SK-N-MC (cell line): ENCODE data around the gene TMEM128.

Experiments used
- DNase-seq: peaks from one replicate; pipeline ENCODE4 v3.0.0-alpha.2; 2011; ENCODE audit warnings: low read depth, low spot score
- H3K27ac ChIP-seq: fragments of 200-600 bp; sonication (generic); 2 replicates; pipeline ENCODE4 v1.5.1; 2016; ENCODE audit warnings: mixed run types
- H3K36me3 ChIP-seq: fragments of 200-600 bp; sonication (generic); 2 replicates; pipeline ENCODE4 v1.6.1; 2017; ENCODE audit warnings: antibody characterized with exemption, low read length, mixed read lengths; ENCODE audit not compliant: insufficient read depth
- H3K4me3 ChIP-seq: fragments of 200-600 bp; sonication (generic); 2 replicates; pipeline ENCODE4 v1.5.1; 2016
- H3K9ac ChIP-seq: fragments of 200-600 bp; sonication (generic); 2 replicates; pipeline ENCODE4 v1.8.0; 2017; ENCODE audit warnings: mixed run types, mixed read lengths; ENCODE audit not compliant: insufficient read length
- H3K9me3 ChIP-seq: fragments of 200-600 bp; sonication (generic); 2 replicates; pipeline ENCODE4 v1.6.1; 2017; ENCODE audit warnings: low read depth, mild to moderate bottlenecking, antibody characterized with exemption, low read length, moderate library complexity, mixed read lengths
- EZH2 ChIP-seq: fragments of 200-600 bp; sonication (generic); IDR thresholded peaks from one replicate; pipeline ENCODE4 v1.6.1; 2017; ENCODE audit warnings: antibody characterized with exemption
- FOXP2 ChIP-seq: optimal IDR thresholded peaks from 2 replicates; pipeline ENCODE3; 2011; ENCODE audit warnings: mild to moderate bottlenecking, moderate library complexity; ENCODE audit not compliant: insufficient read depth; ENCODE audit errors: extremely low read length, control extremely low read depth
- POLR2AphosphoS5 ChIP-seq: IDR thresholded peaks from 2 replicates; pipeline ENCODE4 v1.6.1; 2012; ENCODE audit warnings: mild to moderate bottlenecking, low read depth, low read length, borderline replicate concordance

Gene TMEM128

DNA sequence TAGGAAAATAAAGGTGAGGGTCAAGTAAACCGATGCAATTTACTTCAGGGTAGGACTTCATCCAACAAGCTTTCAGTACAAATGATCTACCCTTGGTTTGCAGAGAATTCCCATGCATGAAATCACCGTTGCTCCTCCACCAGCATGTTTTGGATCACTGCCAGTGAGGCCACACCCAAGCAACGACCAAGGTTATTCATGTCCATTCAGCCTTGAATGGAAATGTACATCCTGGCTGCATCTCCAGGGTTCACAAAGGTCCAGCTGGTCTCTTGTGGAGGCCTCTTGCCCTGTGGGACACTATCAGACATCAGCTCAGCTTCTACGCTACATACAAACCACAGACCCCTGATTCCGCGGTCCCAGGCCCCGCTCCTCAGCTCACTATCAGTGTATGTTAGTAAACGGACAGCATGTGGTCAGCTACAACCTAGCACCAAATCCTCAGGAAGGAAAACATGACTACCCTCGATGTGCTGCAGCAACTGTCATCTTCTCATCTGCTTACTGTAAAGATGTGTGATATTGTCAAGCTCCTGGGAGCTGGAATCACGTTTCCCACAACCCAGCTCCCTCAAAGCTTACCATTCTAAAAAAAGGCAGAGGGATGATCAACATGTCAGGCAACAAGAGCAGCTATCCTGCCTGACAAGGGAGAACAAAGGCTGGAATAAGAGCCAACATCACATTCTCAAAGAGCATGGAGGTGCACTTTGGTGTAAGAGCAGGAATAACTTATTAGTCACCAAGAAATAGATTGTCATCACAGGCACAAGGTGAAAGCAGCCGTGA is 37.0 kb upstream of the TMEM128 start:
- no peak overlapping the region for H3K9ac ChIP-seq
- no peaks in the 10 kb centered on the region for H3K9me3 ChIP-seq
- H3K27ac ChIP-seq, result no peak overlapping the region
- TF ChIP-seq EZH2, result no peak
- no peak for TF ChIP-seq FOXP2
- no peak for TF ChIP-seq POLR2AphosphoS5
- no peak for DNase-seq
- H3K4me3 ChIP-seq, result no peak overlapping the region
- peaks cover 66% of the 10 kb centered on the region for H3K36me3 ChIP-seq

DNA sequence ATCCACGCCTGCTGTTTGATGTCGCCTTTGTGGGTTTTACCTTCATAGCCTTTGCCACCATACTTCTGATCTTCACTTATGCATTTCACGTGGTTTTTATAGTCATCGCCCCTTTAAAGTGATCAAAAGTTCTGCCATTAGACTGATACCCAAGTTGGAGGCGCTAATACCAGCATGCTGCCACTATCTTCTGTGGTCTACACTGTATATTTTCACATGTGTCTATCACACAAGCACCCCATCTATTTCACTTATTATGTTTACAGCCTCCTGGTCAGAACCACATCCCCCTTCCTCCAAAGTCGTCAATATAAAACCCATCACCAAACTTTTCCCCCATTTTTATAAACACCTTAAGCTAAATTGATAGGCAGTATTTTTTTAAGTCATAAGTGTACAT is 33.8 kb upstream of the TMEM128 start:
- no peak overlapping the region for H3K9ac ChIP-seq
- H3K9me3 ChIP-seq, result no peaks in the 10 kb centered on the region
- H3K27ac ChIP-seq, result no peak overlapping the region
- no peak for DNase-seq
- TF ChIP-seq FOXP2 (no peak), EZH2 (no peak), POLR2AphosphoS5 (no peak)
- H3K36me3 ChIP-seq, result peaks cover 88% of the 10 kb centered on the region
- H3K4me3 ChIP-seq, result no peak overlapping the region

DNA sequence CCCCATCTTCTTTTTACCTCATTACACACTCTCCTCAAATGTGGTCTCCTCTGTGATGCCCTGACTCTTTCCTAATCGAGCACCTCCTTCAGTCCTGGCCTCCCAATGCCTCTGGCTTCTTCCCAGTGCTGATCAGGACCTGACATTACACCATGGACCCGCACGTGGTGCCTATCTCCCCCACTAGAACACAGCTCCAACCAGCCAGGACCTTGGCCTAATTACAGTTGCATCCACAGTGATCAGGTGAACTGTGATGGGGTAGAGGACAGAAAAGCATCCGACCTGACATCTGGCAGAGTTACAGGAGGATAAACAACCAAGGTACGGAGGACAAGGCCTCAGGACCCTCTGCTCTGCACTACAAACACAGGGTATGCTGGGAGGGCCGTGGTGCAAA is 29.5 kb upstream of the TMEM128 start:
- no peak overlapping the region for H3K27ac ChIP-seq
- peaks cover 84% of the 10 kb centered on the region for H3K36me3 ChIP-seq
- no peaks in the 10 kb centered on the region for H3K9me3 ChIP-seq
- no peak for DNase-seq
- H3K9ac ChIP-seq, result no peak overlapping the region
- H3K4me3 ChIP-seq, result no peak overlapping the region
- TF ChIP-seq POLR2AphosphoS5 (no peak), FOXP2 (no peak), EZH2 (no peak)

DNA sequence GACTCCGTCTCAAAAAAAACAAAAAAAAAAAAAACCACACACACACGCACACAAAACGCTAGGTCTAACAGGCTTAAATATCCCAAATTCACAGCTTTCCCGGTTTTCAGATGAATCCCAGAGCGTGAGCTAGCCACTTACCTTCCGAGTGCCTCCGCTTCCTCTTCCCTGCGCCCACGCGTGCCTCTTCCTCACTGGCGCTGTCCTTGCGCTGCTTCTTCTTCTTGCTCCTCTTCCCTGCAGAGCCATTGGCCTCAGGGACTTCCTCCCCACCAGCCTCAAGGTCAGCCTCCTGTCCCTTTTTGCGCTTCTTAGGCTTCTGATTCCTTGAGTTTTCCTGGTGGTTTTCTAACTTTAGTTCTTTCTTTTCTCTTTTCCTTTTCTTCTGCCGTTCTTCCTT is 26.2 kb upstream of the TMEM128 start:
- no peaks in the 10 kb centered on the region for H3K9me3 ChIP-seq
- H3K36me3 ChIP-seq, result peaks cover 81% of the 10 kb centered on the region
- TF ChIP-seq POLR2AphosphoS5 (no peak), EZH2 (no peak)
- H3K4me3 ChIP-seq, result no peak overlapping the region
- DNase-seq, result no peak
- no peak overlapping the region for H3K9ac ChIP-seq
- no peak overlapping the region for H3K27ac ChIP-seq

DNA sequence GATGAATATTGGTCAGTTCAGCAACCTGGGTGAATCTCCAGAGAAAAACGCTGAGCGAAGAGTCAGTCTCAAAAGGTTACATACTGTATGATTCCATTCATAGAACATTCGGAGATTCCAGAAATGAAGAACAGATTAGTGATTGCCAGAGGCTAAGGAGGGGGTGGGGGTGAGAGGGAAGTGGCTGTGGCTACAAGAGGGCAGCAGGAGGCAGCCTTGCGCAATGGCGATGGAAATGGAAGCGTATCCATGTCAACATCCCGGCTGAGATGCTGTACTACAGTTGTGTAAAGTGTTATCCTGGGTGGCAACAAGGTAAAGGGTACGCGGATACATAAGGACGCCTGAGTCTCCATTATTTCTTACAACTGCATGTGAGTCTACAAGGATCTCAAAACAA is 23.9 kb upstream of the TMEM128 start:
- no peak for DNase-seq
- no peak for TF ChIP-seq FOXP2
- TF ChIP-seq POLR2AphosphoS5, result no peak
- TF ChIP-seq EZH2, result no peak
- no peak overlapping the region for H3K27ac ChIP-seq
- no peaks in the 10 kb centered on the region for H3K9me3 ChIP-seq
- H3K4me3 ChIP-seq, result no peak overlapping the region
- no peak overlapping the region for H3K9ac ChIP-seq
- H3K36me3 ChIP-seq, result peaks cover 73% of the 10 kb centered on the region

DNA sequence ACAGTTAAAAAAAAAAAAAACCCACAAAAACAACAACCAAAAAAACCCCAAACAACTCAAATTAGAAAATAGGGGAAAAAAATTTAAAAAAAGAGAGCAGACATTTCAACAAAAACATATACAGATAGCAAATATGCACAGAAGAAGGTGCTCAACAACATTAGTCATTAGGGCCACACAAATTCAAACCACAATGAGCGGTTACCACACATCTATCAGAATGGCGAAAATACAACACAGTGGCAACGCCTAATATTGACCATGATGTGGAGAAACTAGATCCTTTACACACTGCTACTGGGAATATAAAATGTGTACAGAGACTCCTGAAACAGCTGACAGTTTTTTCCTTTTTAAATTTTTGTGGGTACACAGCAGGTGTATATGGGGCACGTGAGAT is 22.5 kb upstream of the TMEM128 start:
- Histone ChIP-seq H3K9me3 (no peaks in the 10 kb centered on the region), H3K36me3 (peaks cover 72% of the 10 kb centered on the region), H3K27ac (no peak overlapping the region), H3K4me3 (no peak overlapping the region), H3K9ac (no peak overlapping the region)
- TF ChIP-seq EZH2, result no peak
- no peak for TF ChIP-seq FOXP2
- TF ChIP-seq POLR2AphosphoS5, result no peak
- no peak for DNase-seq

DNA sequence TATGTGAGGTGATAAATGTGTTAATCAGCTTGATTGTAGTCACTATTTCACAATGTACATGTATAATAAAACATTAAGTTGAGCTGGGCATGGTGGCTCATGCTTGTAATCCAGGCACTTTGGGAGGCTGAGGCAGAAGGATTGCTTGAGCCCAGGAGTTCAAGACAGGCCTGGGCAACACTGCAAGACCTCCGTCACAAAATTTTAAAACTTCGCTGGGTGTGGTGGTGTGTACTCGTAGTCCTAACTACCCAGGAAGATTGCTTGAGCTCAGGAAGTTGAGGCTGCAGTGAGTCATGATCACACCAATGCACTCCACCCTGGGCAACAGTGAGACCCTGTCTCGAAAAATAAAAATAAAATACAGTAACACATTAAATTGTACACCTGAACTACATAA is 21.8 kb upstream of the TMEM128 start:
- no peak for DNase-seq
- Histone ChIP-seq H3K9me3 (no peaks in the 10 kb centered on the region), H3K9ac (no peak overlapping the region), H3K27ac (no peak overlapping the region), H3K36me3 (peaks cover 65% of the 10 kb centered on the region), H3K4me3 (no peak overlapping the region)
- TF ChIP-seq FOXP2, result no peak
- TF ChIP-seq POLR2AphosphoS5, result no peak
- TF ChIP-seq EZH2, result no peak

DNA sequence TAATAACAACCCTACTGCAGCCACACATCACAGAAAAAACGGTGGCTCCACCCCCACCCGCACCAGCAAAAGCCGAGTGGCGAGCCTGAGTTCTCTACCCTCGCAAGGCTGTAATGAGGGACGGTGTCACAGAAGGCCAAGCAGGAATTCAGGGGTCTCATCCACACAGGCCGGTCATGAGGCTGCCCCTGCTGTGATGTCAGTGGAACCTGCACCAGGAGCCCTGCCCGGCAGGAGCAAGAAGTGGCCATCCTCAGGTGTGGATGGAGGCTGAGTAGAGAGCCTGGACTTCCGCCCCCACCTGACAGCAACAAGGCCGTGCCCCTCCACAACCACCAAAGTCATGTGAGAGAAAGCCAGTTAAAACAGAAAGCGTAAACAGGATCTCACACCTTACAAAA is 21.3 kb upstream of the TMEM128 start:
- H3K9me3 ChIP-seq, result no peaks in the 10 kb centered on the region
- no peak for TF ChIP-seq FOXP2
- no peak for TF ChIP-seq POLR2AphosphoS5
- no peak for TF ChIP-seq EZH2
- peaks cover 60% of the 10 kb centered on the region for H3K36me3 ChIP-seq
- no peak overlapping the region for H3K9ac ChIP-seq
- DNase-seq, result no peak
- H3K4me3 ChIP-seq, result no peak overlapping the region
- H3K27ac ChIP-seq, result no peak overlapping the region

DNA sequence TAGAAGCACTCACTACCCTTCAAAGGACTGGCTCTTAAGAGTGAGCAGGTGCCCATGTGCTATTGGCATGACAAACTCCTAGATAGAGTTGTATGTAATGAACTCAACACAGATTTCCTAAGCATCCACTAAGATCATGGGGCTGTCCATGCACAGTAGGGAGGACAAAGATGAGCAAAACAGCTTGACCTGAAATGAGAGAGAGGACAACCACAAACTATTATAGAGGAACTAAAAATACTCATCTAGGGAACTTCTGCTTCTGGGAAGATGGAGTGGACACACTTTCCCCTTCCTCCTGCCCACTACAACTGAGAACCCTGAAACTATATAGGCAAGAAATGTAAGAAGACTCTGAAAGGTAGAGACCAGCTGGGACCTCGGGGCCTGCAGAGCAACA is 20.8 kb upstream of the TMEM128 start:
- no peak overlapping the region for H3K4me3 ChIP-seq
- H3K9ac ChIP-seq, result no peak overlapping the region
- peaks cover 57% of the 10 kb centered on the region for H3K36me3 ChIP-seq
- DNase-seq, result no peak
- no peak for TF ChIP-seq FOXP2
- TF ChIP-seq EZH2, result no peak
- no peak for TF ChIP-seq POLR2AphosphoS5
- H3K9me3 ChIP-seq, result no peaks in the 10 kb centered on the region
- no peak overlapping the region for H3K27ac ChIP-seq
